HCT116 (cell line): ENCODE measurements around the gene IL1F10. TPM values are rescaled to one million over a fixed set of nuclear protein-coding genes. Genes with fewer than 3 reads are reported as not detected.

Experiments used
- ATAC-seq: fragments of 200-7000 bp; cut with Tn5 transposase; 2 replicates; pipeline ENCODE4 v1.9.1; 2020; ENCODE audit warnings: mild to moderate bottlenecking, moderate library complexity
- BruUV-seq: library from RNA; stranded (reverse); fragments of 400-500 nt; replicated peaks from 2 replicates; lab custom pipeline; 2021; lab: Mats Ljungman, UMichigan
- CTCF ChIA-PET: fragments of 300-600 bp; sonication (Branson Sonifier 250); formaldehyde crosslinking; loops from one replicate; lab custom pipeline; 2021; ENCODE audit warnings: antibody characterized with exemption; lab: Charles Lee
- POLR2A ChIA-PET: fragments of 300-600, 350-600 bp; sonication (Branson Sonifier 250); formaldehyde crosslinking; loops from one replicate; lab custom pipeline; 2021; ENCODE audit warnings: antibody characterized with exemption; lab: Charles Lee
- RAD21 ChIA-PET, 2 experiments: fragments of 300-600 bp; sonication (Branson Sonifier 250); formaldehyde crosslinking; loops; one replicate each; lab custom pipeline; 2023; ENCODE audit warnings: low total read pairs in 2 of 2; ENCODE audit not compliant: uncharacterized antibody in 2 of 2, unreplicated experiment in 2 of 2, low non-redundant PET in 1 of 2; lab: Charles Lee
- DNase-seq: peaks from one replicate; pipeline ENCODE4 v3.0.0-alpha.2; 2010; ENCODE audit warnings: low read depth, low spot score
- H2AFZ ChIP-seq: fragments of 200-600 bp; shearing (Covaris generic), sonication (generic); 2 replicates; pipeline ENCODE4 v1.6.1; 2017; ENCODE audit warnings: low read depth, mixed run types, mixed read lengths, antibody characterized with exemption, low read length; ENCODE audit not compliant: poor library complexity, severe bottlenecking
- H3K27ac ChIP-seq: 2 replicates; pipeline ENCODE4 v1.5.1; 2012; ENCODE audit warnings: low read depth, low read length
- H3K27me3 ChIP-seq: fragments of 200-600 bp; sonication (generic); 2 replicates; pipeline ENCODE4 v1.6.1; 2016; ENCODE audit warnings: mixed run types, low read length, mixed read lengths; ENCODE audit not compliant: insufficient read depth
- H3K36me3 ChIP-seq, 2 experiments: fragments of 200-500 bp in 1 of 2; fragments of 200-600 bp in 1 of 2; sonication (Bioruptor generic) in 1 of 2; sonication (generic) in 1 of 2; 2 replicates each; pipeline versions ENCODE4 v1.5.1 to v1.6.1; 2014 to 2016; ENCODE audit warnings: low read length in 2 of 2, inconsistent platforms in 1 of 2, mixed read lengths in 1 of 2, mixed run types in 1 of 2; ENCODE audit not compliant: insufficient read depth in 2 of 2, control insufficient read depth in 1 of 2
- H3K4me1 ChIP-seq, 2 experiments: fragments of 200-600 bp in 1 of 2; sonication (generic) in 1 of 2; 2 replicates each; pipeline versions ENCODE4 v1.5.1 to v1.6.1; 2012 to 2017; ENCODE audit warnings: low read length in 2 of 2, inconsistent platforms in 1 of 2, mild to moderate bottlenecking in 1 of 2, mixed read lengths in 1 of 2, mixed run types in 1 of 2, moderate library complexity in 1 of 2; ENCODE audit not compliant: insufficient read depth in 2 of 2, control insufficient read depth in 1 of 2
- H3K4me2 ChIP-seq: fragments of 200-600 bp; sonication (generic); 2 replicates; pipeline ENCODE4 v1.6.1; 2017; ENCODE audit warnings: mixed run types, low read length, mixed read lengths
- H3K4me3 ChIP-seq, 2 experiments: fragments of 200-600 bp in 1 of 2; sonication (generic) in 1 of 2; replicated peaks in 1 of 2; 2 replicates each; pipeline ENCODE4 v1.5.1; 2011 to 2016; ENCODE audit warnings: low read length in 2 of 2, control low read depth in 1 of 2, low read depth in 1 of 2, mild to moderate bottlenecking in 1 of 2, mixed read lengths in 1 of 2, mixed run types in 1 of 2
- H3K79me2 ChIP-seq: fragments of 200-600 bp; sonication (generic); 2 replicates; pipeline ENCODE4 v1.6.1; 2017; ENCODE audit warnings: mild to moderate bottlenecking, mixed run types, low read length, moderate library complexity, mixed read lengths; ENCODE audit not compliant: insufficient read depth
- H3K9ac ChIP-seq: fragments of 200-600 bp; sonication (generic); 2 replicates; pipeline ENCODE4 v1.6.1; 2016; ENCODE audit warnings: low read length, mixed read lengths
- H3K9me2 ChIP-seq: fragments of 200-600 bp; sonication (generic), shearing (Covaris generic); 2 replicates; pipeline ENCODE4 v1.6.1; 2017; ENCODE audit warnings: mixed run types, mild to moderate bottlenecking, moderate library complexity; ENCODE audit not compliant: insufficient read depth
- H3K9me3 ChIP-seq, 2 experiments: fragments of 200-500 bp in 1 of 2; fragments of 200-600 bp in 1 of 2; sonication (Bioruptor generic) in 1 of 2; sonication (generic) in 1 of 2; 2 replicates each; pipeline ENCODE4 v1.6.1; 2014 to 2017; ENCODE audit warnings: low read length in 2 of 2, mixed read lengths in 2 of 2, inconsistent platforms in 1 of 2, low read depth in 1 of 2, mild to moderate bottlenecking in 1 of 2, mixed run types in 1 of 2, moderate library complexity in 1 of 2; ENCODE audit not compliant: control insufficient read depth in 1 of 2, insufficient read depth in 1 of 2
- H4K20me1 ChIP-seq: fragments of 200-600 bp; sonication (generic), shearing (Covaris generic); 2 replicates; pipeline ENCODE4 v1.6.1; 2017; ENCODE audit warnings: mixed run types, mild to moderate bottlenecking, moderate library complexity; ENCODE audit not compliant: insufficient read depth
- CEBPB ChIP-seq: IDR thresholded peaks from 2 replicates; pipeline ENCODE4 v1.6.1; 2012; ENCODE audit warnings: low read depth
- EGR1 ChIP-seq: IDR thresholded peaks from 2 replicates; pipeline ENCODE4 v1.6.1; 2012; ENCODE audit warnings: low read depth
- EZH2phosphoT487 ChIP-seq: fragments of 200-600 bp; IDR thresholded peaks from 2 replicates; pipeline ENCODE4 v1.6.1; 2018; ENCODE audit warnings: antibody characterized with exemption, borderline replicate concordance
- FOSL1 ChIP-seq: IDR thresholded peaks from 2 replicates; pipeline ENCODE4 v1.6.1; 2012; ENCODE audit warnings: low read depth
- JUND ChIP-seq: IDR thresholded peaks from 2 replicates; pipeline ENCODE4 v1.6.1; 2012
- SP1 ChIP-seq: IDR thresholded peaks from 2 replicates; pipeline ENCODE4 v1.6.1; 2012; ENCODE audit warnings: low read depth
- TCF7L2 ChIP-seq: IDR thresholded peaks from 2 replicates; pipeline ENCODE4 v1.7.0; 2011; ENCODE audit warnings: borderline replicate concordance, inconsistent platforms; ENCODE audit not compliant: insufficient read depth, insufficient read length; ENCODE audit errors: extremely low read depth
- YY1 ChIP-seq: IDR thresholded peaks from 2 replicates; pipeline ENCODE4 v1.6.1; 2011; ENCODE audit warnings: low read length, low read depth, moderate library complexity, mild to moderate bottlenecking; ENCODE audit not compliant: insufficient replicate concordance; ENCODE audit errors: extremely low read depth
- ZFX ChIP-seq: fragments of 450-650 bp; IDR thresholded peaks from 2 replicates; pipeline ENCODE4 v1.6.1; 2017
- intact Hi-C: fragments of 100-400 bp; cut with micrococcal nuclease; formaldehyde crosslinking; loops from 2 replicates; pipeline ENCODE4 v1.10.0; 2022
- total RNA-seq: library from RNA; stranded (reverse); gene quantifications from one replicate; pipeline ENCODE4 v1.2.1, GENCODE V29; 2021; ENCODE audit not compliant: unreplicated experiment
- TF ChIP-seq, protein P1 (sequence below): IDR thresholded peaks from 2 replicates; pipeline ENCODE4 v1.6.1; 2011; ENCODE audit warnings: mild to moderate bottlenecking, low read length, moderate library complexity; ENCODE audit not compliant: insufficient replicate concordance; ENCODE audit errors: extremely low read depth
- TF ChIP-seq, protein P2 (sequence below): IDR thresholded peaks from 2 replicates; pipeline ENCODE4 v1.6.1; 2012; ENCODE audit warnings: low read depth
- TF ChIP-seq, protein P3 (sequence below): IDR thresholded peaks from 2 replicates; pipeline ENCODE4 v1.6.1; 2012
- TF ChIP-seq, protein P4 (sequence below): IDR thresholded peaks from 2 replicates; pipeline ENCODE4 v1.6.1; 2012

IL1F10 gene
- total RNA-seq, 1 experiment from 2014 or later, result not detected

DNA sequence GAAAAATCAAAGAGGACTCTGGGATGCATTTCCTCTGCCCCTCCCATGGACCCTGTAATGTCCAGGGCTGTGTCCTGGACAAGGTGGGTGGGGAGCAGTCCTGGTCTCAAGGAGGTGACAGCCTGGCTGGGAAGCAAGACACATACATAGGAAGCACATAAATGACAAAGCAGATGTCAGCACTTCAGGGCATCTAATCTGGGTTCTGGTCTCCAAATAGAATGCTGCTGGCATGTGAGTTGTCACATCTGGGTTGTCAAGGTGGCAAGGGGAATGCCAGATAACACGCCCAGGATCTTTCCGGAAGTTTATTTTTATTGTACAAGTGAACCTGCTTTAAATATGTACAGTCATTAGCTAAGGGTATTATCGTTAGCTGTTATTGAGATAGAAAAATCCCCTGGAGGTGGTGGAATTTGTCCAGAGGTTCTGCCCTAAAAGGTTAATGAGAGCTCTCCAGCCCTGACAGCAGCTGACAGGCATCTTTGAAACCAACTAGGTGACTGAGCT is 5.6 kb downstream of the IL1F10 start:
- no peaks in the 10 kb centered on the region for H4K20me1 ChIP-seq
- ChIA-PET CTCF (no interaction called here), RAD21 (no interaction called here), POLR2A (no interaction called here)
- H3K27me3 ChIP-seq, result no peaks in the 10 kb centered on the region
- H3K4me2 ChIP-seq, result no peak overlapping the region
- H3K4me3 ChIP-seq, result no peak overlapping the region
- no TSS peak for BruUV-seq
- no peak overlapping the region for H3K9ac ChIP-seq
- TF ChIP-seq EGR1, result no peak
- TF ChIP-seq JUND, result no peak
- no peak for TF ChIP-seq SP1
- TF ChIP-seq, protein P1, sequence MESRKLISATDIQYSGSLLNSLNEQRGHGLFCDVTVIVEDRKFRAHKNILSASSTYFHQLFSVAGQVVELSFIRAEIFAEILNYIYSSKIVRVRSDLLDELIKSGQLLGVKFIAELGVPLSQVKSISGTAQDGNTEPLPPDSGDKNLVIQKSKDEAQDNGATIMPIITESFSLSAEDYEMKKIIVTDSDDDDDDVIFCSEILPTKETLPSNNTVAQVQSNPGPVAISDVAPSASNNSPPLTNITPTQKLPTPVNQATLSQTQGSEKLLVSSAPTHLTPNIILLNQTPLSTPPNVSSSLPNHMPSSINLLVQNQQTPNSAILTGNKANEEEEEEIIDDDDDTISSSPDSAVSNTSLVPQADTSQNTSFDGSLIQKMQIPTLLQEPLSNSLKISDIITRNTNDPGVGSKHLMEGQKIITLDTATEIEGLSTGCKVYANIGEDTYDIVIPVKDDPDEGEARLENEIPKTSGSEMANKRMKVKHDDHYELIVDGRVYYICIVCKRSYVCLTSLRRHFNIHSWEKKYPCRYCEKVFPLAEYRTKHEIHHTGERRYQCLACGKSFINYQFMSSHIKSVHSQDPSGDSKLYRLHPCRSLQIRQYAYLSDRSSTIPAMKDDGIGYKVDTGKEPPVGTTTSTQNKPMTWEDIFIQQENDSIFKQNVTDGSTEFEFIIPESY, result no peak
- no peak for TF ChIP-seq YY1
- no peak for TF ChIP-seq EZH2phosphoT487
- no peak for TF ChIP-seq ZFX
- TF ChIP-seq CEBPB, result no peak
- TF ChIP-seq, protein P2, sequence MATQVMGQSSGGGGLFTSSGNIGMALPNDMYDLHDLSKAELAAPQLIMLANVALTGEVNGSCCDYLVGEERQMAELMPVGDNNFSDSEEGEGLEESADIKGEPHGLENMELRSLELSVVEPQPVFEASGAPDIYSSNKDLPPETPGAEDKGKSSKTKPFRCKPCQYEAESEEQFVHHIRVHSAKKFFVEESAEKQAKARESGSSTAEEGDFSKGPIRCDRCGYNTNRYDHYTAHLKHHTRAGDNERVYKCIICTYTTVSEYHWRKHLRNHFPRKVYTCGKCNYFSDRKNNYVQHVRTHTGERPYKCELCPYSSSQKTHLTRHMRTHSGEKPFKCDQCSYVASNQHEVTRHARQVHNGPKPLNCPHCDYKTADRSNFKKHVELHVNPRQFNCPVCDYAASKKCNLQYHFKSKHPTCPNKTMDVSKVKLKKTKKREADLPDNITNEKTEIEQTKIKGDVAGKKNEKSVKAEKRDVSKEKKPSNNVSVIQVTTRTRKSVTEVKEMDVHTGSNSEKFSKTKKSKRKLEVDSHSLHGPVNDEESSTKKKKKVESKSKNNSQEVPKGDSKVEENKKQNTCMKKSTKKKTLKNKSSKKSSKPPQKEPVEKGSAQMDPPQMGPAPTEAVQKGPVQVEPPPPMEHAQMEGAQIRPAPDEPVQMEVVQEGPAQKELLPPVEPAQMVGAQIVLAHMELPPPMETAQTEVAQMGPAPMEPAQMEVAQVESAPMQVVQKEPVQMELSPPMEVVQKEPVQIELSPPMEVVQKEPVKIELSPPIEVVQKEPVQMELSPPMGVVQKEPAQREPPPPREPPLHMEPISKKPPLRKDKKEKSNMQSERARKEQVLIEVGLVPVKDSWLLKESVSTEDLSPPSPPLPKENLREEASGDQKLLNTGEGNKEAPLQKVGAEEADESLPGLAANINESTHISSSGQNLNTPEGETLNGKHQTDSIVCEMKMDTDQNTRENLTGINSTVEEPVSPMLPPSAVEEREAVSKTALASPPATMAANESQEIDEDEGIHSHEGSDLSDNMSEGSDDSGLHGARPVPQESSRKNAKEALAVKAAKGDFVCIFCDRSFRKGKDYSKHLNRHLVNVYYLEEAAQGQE, result no peak
- TF ChIP-seq, protein P3, sequence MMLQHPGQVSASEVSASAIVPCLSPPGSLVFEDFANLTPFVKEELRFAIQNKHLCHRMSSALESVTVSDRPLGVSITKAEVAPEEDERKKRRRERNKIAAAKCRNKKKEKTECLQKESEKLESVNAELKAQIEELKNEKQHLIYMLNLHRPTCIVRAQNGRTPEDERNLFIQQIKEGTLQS, result no peak
- TF ChIP-seq TCF7L2, result no peak
- TF ChIP-seq, protein P4, sequence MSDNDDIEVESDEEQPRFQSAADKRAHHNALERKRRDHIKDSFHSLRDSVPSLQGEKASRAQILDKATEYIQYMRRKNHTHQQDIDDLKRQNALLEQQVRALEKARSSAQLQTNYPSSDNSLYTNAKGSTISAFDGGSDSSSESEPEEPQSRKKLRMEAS, result no peak
- no peak for TF ChIP-seq FOSL1
- H3K27ac ChIP-seq, result no peak overlapping the region
- H3K9me3 ChIP-seq, result no peaks in the 10 kb centered on the region
- DNase-seq, result no peak
- no peak for ATAC-seq
- no peak overlapping the region for H2AFZ ChIP-seq
- no peaks in the 10 kb centered on the region for H3K79me2 ChIP-seq
- no peaks in the 10 kb centered on the region for H3K9me2 ChIP-seq
- peaks cover 3 to 13% of the 10 kb centered on the region in 2 experiments; a peak in 3 of 4 replicates for H3K4me1 ChIP-seq
- no peaks in the 10 kb centered on the region for H3K36me3 ChIP-seq
- intact Hi-C loops, result no loop called here
